ENCODE results near the gene SLC39A1. TPM values are rescaled to one million over a fixed set of nuclear protein-coding genes. Genes with fewer than 3 reads are reported as not detected.

The SLC39A1 gene
- total and polyA plus RNA-seq, 2 of the 8 experiments (the other 6 are each of a cell fraction or from before 2014, with no cell fraction given) = 238 to 337 TPM

GRCh38 chr1:153928791-153929341 is 34.5 kb downstream of the SLC39A1 start:
- Histone ChIP-seq H3K23ac (ENCODE audit: insufficient read length) (no peak overlapping the region), H3K18ac (ENCODE audit: extremely low read depth, low read length) (no peak overlapping the region), H2AK5ac (ENCODE audit: low read depth, low read length) (no peak overlapping the region), H4K20me1 (replicated peaks in 1 of 2; ENCODE audit: control insufficient read depth in 1 of 2, insufficient read depth in 2 of 2, low read length in 2 of 2) (peaks cover 0 to 5% of the 10 kb centered on the region in 2 experiments), H2BK20ac (ENCODE audit: low read length) (no peak overlapping the region), H3K27me3 (replicated peaks in 1 of 4; ENCODE audit: control insufficient read depth in 3 of 4, extremely low read depth in 1 of 4, insufficient read depth in 3 of 4, low read length in 3 of 4) (no peaks in the 10 kb centered on the region), H3K79me2 (ENCODE audit: control insufficient read depth in 1 of 2, insufficient read depth in 2 of 2, low read length in 2 of 2) (no peaks in the 10 kb centered on the region), H3K9ac (replicated peaks in 1 of 4; ENCODE audit: extremely low read depth in 1 of 4, low read depth in 3 of 4, low read length in 3 of 4) (no peak overlapping the region), H3K4me2 (ENCODE audit: insufficient read depth in 1 of 2, low read depth in 2 of 2, low read length in 2 of 2) (no peak overlapping the region), H3K14ac (ENCODE audit: insufficient read length) (no peak overlapping the region), H2BK12ac (ENCODE audit: low read depth, low read length) (no peak overlapping the region), H2AFZ (ENCODE audit: low read length) (no peak overlapping the region), H3K4me3 (ENCODE audit: extremely low read depth in 1 of 4, insufficient read depth in 2 of 4, low read depth in 3 of 4, low read length in 4 of 4) (no peak overlapping the region), H3K23me2 (ENCODE audit: low read depth, low read length) (peaks cover 3% of the 10 kb centered on the region), H3K36me3 (ENCODE audit: control insufficient read depth in 2 of 4, insufficient read depth in 4 of 4, low read length in 3 of 4) (peaks cover 0 to 21% (median 14%) of the 10 kb centered on the region in 4 experiments), H3K56ac (replicated peaks; ENCODE audit: insufficient read length, low read depth, low read length) (no peak overlapping the region), H2BK15ac (ENCODE audit: low read length) (no peak overlapping the region), H4K5ac (ENCODE audit: insufficient read length, low read depth, low read length) (no peak overlapping the region), H3K9me3 (ENCODE audit: insufficient read depth in 2 of 2, low read depth in 1 of 2, low read length in 1 of 2) (no peaks in the 10 kb centered on the region), H4K8ac (ENCODE audit: extremely low read depth, insufficient read depth, low read length) (no peak overlapping the region), H4K91ac (replicated peaks; ENCODE audit: insufficient read length, low read length) (no peak overlapping the region), H3K79me1 (ENCODE audit: low read depth, low read length) (no peaks in the 10 kb centered on the region), H3K4me1 (replicated peaks in 1 of 4; ENCODE audit: control insufficient read depth in 3 of 4, insufficient read depth in 4 of 4, low read length in 3 of 4) (peaks cover 0 to 2% (median 0%) of the 10 kb centered on the region in 4 experiments; a peak in 1 of 7 replicates), H2BK5ac (ENCODE audit: low read depth, low read length) (no peak overlapping the region), H2BK120ac (replicated peaks; ENCODE audit: low read depth, low read length) (no peak overlapping the region), H3K27ac (ENCODE audit: low read depth, low read length) (no peak overlapping the region), H3K4ac (replicated peaks; ENCODE audit: insufficient read length, low read depth, low read length) (no peak overlapping the region)
- DNase-seq (ENCODE audit: low read depth in 1 of 2, low spot score in 2 of 2) = no peak
- 90% methylated on average over 4 of the region's 4 CpGs; no CpG with 5 or more reads in 1 of the 2 experiments for WGBS, 2 experiments (ENCODE audit: extremely low coverage in 1 of 2, insufficient coverage in 1 of 2, insufficient read length in 1 of 2, insufficient replicate concordance in 2 of 2, low coverage in 1 of 2, low lambda C conversion rate in 2 of 2, missing lambda C conversion rate in 1 of 2)
- FAIRE-seq = no peak
- ChIA-PET CTCF (ENCODE audit: partially characterized antibody) (interaction anchor here (0.6 to 2.8 kb wide), 12 partner anchors 9 to 122 kb away, joined by 3 to 14 read pairs (median 4); partner anchors contain the start of genes DENND4B, JTB and RAB13), POLR2A (ENCODE audit: partially characterized antibody) (interaction anchor here (0.7 to 5.1 kb wide), 20 partner anchors 10 to 263 kb away, joined by 3 to 60 read pairs (median 4); partner anchors contain the start of genes CRTC2, DENND4B, RPS27 and SLC39A1)
- TF ChIP-seq USF2 (IDR thresholded peaks at IDR 0.05; ENCODE audit: low read length) = no peak
- TF ChIP-seq HDAC2 (IDR thresholded peaks at IDR 0.05; ENCODE audit: borderline replicate concordance in 1 of 2, low read depth in 2 of 2, low read length in 2 of 2) = no peak
- no peak for TF ChIP-seq HDAC6 (IDR thresholded peaks at IDR 0.05; ENCODE audit: low read depth, low read length)
- no peak for TF ChIP-seq TAF7 (optimal IDR thresholded peaks at IDR 0.05; ENCODE audit: borderline replicate concordance, low read depth, low read length)
- TF ChIP-seq SAP30 (IDR thresholded peaks at IDR 0.05; ENCODE audit: insufficient read depth, insufficient replicate concordance, low read length) = no peak
- no peak for TF ChIP-seq CBX5 (IDR thresholded peaks at IDR 0.05; ENCODE audit: low read depth, low read length)
- TF ChIP-seq POLR2AphosphoS5 (IDR thresholded peaks at IDR 0.05; ENCODE audit: low read depth, low read length) = no peak; the same call in 1 of the 2 replicates
- TF ChIP-seq TAF1 (IDR thresholded peaks at IDR 0.05; ENCODE audit: low read depth, low read length) = no peak
- no peak for TF ChIP-seq CREB1 (IDR thresholded peaks at IDR 0.05)
- no peak for TF ChIP-seq GTF2F1 (IDR thresholded peaks at IDR 0.05; ENCODE audit: borderline replicate concordance, low read depth, low read length)
- no peak for TF ChIP-seq JUND (IDR thresholded peaks at IDR 0.05; ENCODE audit: low read length)
- TF ChIP-seq BRCA1 (IDR thresholded peaks at IDR 0.05; ENCODE audit: low read depth, low read length) = no peak
- TF ChIP-seq TBP (IDR thresholded peaks at IDR 0.05; ENCODE audit: low read depth, low read length) = no peak
